Activated CD8-positive, alpha-beta T cell treated with anti-CD3 and anti-CD28 coated beads, Interleukin-2, amount 10 ng/mL, durations not matched to agents 7 days and 5 days (primary cell): Measurements from ENCODE around the gene BDNF. TPM values are rescaled to one million over a fixed set of nuclear protein-coding genes. Genes with fewer than 3 reads are reported as not detected.

Experiments used
- ATAC-seq: fragments of 150-1000 bp; cut with Tn5 transposase; one replicate; pipeline ENCODE4 v1.10.0; 2021; ENCODE audit warnings: moderate library complexity
- CTCF ChIA-PET: fragments of 350-600 bp; sonication (Branson Sonifier 250); formaldehyde crosslinking; loops from one replicate; lab custom pipeline; 2021; ENCODE audit warnings: antibody characterized with exemption; lab: Charles Lee
- POLR2A ChIA-PET: fragments of 350-600 bp; sonication (Branson Sonifier 250); formaldehyde crosslinking; loops from one replicate; lab custom pipeline; 2021; ENCODE audit warnings: antibody characterized with exemption; lab: Charles Lee
- DNase-seq: peaks from one replicate; pipeline ENCODE4 v3.0.0-alpha.2; 2020
- H3K27ac Mint-ChIP-seq: one replicate; pipeline ENCODE4 v1.8.0; 2021; ENCODE audit warnings: mild to moderate bottlenecking, mixed read lengths
- H3K27me3 Mint-ChIP-seq: one replicate; pipeline ENCODE4 v1.8.0; 2021; ENCODE audit warnings: low read depth, mixed read lengths
- H3K36me3 Mint-ChIP-seq: one replicate; pipeline ENCODE4 v1.8.0; 2021; ENCODE audit warnings: low read depth, mixed read lengths
- H3K4me1 Mint-ChIP-seq: one replicate; pipeline ENCODE4 v1.8.0; 2021; ENCODE audit warnings: low read depth, mixed read lengths
- H3K4me3 Mint-ChIP-seq: one replicate; pipeline ENCODE4 v1.8.0; 2021; ENCODE audit warnings: mild to moderate bottlenecking, mixed read lengths
- H3K9me3 Mint-ChIP-seq: one replicate; pipeline ENCODE4 v1.8.0; 2022; ENCODE audit warnings: mixed read lengths; ENCODE audit not compliant: insufficient read depth
- total RNA-seq, 2 experiments: library from RNA; stranded (reverse); gene quantifications; one replicate each; pipeline ENCODE4 v1.2.3, GENCODE V29; 2021

Gene BDNF
- total RNA-seq, 2 experiments from 2014 or later, result not detected

DNA sequence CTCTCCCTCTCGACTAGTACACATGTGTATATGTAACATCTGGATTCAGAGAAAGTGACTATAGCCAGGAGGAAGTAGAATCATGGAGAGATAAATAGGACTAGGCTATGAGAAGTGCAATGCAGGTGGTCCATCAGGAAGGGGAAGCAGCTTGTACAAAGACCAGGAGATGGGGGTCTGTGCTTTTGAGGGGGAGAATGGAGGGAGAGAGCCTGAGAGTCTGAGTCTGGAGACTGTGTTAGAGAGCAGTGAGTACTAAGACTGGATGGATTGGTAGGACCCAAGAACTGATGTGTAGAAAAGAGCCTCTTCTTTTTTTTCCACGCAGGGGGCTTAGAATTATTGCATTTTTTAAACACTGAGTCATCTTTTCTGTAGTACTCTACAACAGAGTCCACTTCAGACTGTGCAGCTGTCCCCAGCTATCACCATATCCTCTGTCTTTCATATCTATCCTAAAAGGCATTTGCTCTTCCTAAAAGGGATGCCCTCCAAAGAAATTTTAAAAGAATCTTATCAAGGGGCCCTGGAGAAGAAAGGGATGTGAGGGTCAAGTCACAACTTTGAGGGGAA lies 80.4 kb downstream of the BDNF start:
- CTCF ChIA-PET, result no interaction called here
- Mint-ChIP-seq H3K27me3 (no peaks in the 10 kb centered on the region), H3K9me3 (no peaks in the 10 kb centered on the region), H3K27ac (no peak overlapping the region), H3K4me3 (no peak overlapping the region), H3K36me3 (no peaks in the 10 kb centered on the region), H3K4me1 (no peaks in the 10 kb centered on the region)
- POLR2A ChIA-PET, result no interaction called here
- DNase-seq (no peak), ATAC-seq (no peak)

DNA sequence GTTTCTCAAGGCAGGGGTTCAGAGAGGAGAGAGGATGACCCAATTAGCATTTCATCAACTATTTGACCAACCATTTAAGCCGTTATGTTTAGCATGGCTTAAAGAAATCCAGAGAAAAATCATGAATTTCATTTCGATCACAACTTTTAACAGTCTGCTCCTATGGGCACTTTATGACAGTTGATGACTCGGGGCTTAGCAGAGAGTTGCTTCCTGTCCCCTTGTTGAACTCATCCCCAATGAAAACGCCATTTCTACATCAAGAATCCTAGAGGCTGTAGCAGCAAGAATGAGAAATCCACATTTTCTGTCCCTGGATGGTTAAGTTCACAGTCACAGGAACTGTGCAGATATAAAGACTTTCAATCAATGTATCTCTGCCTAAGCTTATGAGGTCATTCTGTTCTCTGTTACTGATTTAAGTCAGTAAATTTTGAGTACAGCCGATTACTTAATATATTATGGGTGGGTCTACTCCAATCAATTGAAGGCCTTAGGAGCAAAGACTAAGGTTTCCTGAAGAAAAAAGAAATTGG lies 81.1 kb downstream of the BDNF start:
- no peak for ATAC-seq
- H3K9me3 Mint-ChIP-seq, result no peaks in the 10 kb centered on the region
- H3K4me3 Mint-ChIP-seq, result no peak overlapping the region
- no peak overlapping the region for H3K27ac Mint-ChIP-seq
- H3K36me3 Mint-ChIP-seq, result no peaks in the 10 kb centered on the region
- H3K4me1 Mint-ChIP-seq, result no peaks in the 10 kb centered on the region
- CTCF ChIA-PET, result no interaction called here
- no peaks in the 10 kb centered on the region for H3K27me3 Mint-ChIP-seq
- POLR2A ChIA-PET, result no interaction called here
- no peak for DNase-seq

DNA sequence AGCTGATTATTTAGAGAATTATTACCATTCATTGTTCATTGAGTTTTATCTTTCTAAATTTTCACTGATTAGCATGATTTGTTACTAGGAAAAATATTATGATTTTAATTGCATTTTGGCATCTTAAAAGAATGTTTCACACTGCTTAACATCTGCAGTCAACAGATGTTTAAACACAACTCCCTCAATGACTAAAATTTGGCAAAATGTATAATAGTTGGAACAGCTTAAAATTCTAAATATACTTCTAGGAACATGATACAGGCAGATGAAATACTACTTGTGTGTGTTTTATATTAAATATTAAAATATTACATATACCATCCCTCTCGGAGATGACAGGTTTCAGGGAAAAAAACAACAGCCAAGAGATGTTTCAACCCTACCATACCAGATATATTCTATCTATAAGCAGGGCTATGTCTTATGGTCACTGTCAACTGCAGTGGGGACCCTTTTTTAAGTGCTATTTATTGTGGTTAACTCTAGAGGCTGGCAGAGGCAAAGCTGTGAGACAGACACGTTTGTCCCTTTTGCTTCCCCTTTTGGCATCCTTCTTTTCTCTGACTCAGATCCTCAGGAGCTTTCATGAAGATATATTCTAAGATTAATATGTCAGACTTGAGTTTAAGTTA lies 81.9 kb downstream of the BDNF start:
- ATAC-seq, result no peak
- Mint-ChIP-seq H3K4me3 (no peak overlapping the region), H3K36me3 (no peaks in the 10 kb centered on the region), H3K27ac (no peak overlapping the region), H3K4me1 (no peaks in the 10 kb centered on the region), H3K27me3 (no peaks in the 10 kb centered on the region), H3K9me3 (no peaks in the 10 kb centered on the region)
- CTCF ChIA-PET, result no interaction called here
- POLR2A ChIA-PET, result no interaction called here
- no peak for DNase-seq

DNA sequence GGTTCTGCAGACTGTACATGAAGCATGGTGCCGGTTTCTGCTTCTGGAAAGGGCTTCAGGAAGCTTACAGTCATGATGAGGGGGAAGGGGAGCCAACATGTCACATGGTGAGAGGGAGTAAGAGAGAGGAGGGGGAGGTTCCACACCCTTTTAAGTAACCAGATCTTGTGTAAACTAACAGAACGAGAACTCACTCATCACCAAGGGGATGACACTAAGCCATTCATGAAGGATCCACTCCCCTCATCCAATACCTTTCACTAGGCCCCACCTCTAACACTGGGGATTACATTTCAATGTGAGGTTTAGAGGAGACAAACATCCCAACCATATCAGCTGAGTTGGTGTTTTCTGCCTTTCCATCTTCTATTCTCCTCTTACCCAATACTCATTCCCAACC lies 83.5 kb downstream of the BDNF start:
- DNase-seq, result no peak
- H3K4me1 Mint-ChIP-seq, result no peaks in the 10 kb centered on the region
- H3K4me3 Mint-ChIP-seq, result no peak overlapping the region
- no peaks in the 10 kb centered on the region for H3K9me3 Mint-ChIP-seq
- no peak overlapping the region for H3K27ac Mint-ChIP-seq
- H3K27me3 Mint-ChIP-seq, result no peaks in the 10 kb centered on the region
- no peaks in the 10 kb centered on the region for H3K36me3 Mint-ChIP-seq
- CTCF ChIA-PET, result no interaction called here
- no peak for ATAC-seq
- POLR2A ChIA-PET, result no interaction called here

DNA sequence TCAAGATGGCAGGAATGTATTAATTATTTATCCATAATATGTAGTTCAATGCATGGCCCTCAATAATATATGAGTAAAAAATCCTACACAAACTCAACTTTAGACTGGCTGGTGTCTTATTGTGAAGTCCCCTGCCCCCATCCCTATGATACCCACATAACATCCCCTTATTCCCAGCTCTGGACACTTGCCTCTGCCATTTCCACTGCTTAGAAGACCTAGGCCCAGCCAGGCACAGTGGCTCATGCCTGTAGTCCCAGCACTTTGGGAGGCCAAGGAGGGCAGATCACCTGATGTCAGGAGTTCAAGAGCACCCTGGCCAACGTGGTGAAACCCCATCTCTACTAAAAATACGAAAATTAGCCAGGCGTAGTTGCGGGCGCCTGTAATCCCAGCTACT lies 84.4 kb downstream of the BDNF start:
- no peak overlapping the region for H3K4me3 Mint-ChIP-seq
- H3K27me3 Mint-ChIP-seq, result no peaks in the 10 kb centered on the region
- ATAC-seq (no peak), DNase-seq (no peak)
- H3K4me1 Mint-ChIP-seq, result no peaks in the 10 kb centered on the region
- no peak overlapping the region for H3K27ac Mint-ChIP-seq
- no peaks in the 10 kb centered on the region for H3K9me3 Mint-ChIP-seq
- CTCF ChIA-PET, result no interaction called here
- no peaks in the 10 kb centered on the region for H3K36me3 Mint-ChIP-seq
- POLR2A ChIA-PET, result no interaction called here

DNA sequence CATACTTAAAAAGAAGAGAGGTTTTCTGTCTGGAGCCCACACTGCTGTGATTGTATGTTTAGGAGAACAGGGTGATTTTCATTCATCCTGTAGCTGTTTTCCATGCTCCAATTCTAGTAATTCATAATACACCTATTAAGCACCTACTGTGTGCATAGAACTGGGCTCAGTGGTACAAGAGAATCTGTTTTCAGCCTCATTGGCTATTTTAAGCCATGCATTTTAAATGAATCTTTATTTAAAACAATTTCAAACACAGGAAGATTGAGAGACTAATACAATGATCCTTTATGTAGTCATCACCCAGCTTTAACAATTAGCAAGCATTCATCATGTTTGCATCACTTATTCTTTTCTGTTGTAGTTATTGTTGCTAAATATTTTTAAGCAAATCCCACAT lies 86.2 kb downstream of the BDNF start:
- ChIA-PET CTCF (interaction anchor here (0.7 kb wide), 1 partner anchor 11 kb away, joined by 3 read pairs; no protein-coding TSS in a partner anchor), POLR2A (no interaction called here)
- DNase-seq, result no peak
- Mint-ChIP-seq H3K36me3 (no peaks in the 10 kb centered on the region), H3K27me3 (no peaks in the 10 kb centered on the region), H3K4me1 (no peaks in the 10 kb centered on the region), H3K27ac (no peak overlapping the region), H3K4me3 (no peak overlapping the region), H3K9me3 (no peaks in the 10 kb centered on the region)
- no peak for ATAC-seq

DNA sequence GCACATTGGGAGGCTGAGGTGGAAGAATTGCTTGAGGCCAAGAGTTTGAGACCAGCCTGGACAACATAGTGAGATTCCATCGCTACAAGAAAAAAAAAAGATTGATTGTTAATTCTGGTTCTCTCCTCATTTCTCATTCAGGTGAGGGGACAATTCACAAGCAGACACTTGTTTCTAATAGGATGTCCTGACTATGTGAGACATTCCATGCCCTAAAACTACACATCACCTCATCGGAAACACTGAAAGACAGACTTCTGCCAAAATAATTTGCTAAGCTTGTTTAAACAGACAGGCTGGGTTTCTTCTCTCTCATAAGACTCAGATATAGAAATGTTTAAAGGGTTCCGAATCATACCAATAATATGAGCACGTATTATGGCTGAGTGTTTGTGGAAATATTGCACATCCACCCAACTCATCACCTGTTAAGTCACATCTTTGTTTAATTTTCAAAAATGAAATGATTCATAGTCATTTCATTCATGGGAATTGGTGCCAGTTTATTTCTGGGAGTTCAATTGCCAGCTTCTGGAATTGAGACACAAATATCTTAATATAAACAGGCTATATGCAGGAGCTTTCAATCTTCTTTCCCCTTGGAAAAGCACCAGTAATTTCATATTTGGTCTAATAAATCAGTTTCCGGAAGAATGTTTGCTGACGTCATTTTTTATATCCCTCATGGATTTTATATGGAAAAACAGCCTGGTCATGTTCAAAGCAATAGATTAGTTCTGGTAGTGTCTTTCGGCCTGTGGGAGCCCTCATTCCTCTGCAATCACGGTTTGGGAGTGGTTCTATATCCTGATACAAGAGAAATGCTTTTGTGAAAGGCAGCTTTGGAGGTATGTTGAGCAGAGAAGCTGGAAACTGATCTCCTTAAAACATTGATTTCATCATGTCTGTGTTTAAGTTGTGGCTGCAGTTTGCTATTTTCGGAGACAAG lies 87.0 kb downstream of the BDNF start:
- Mint-ChIP-seq H3K9me3 (no peaks in the 10 kb centered on the region), H3K36me3 (no peaks in the 10 kb centered on the region), H3K4me1 (no peaks in the 10 kb centered on the region), H3K4me3 (no peak overlapping the region), H3K27ac (no peak overlapping the region), H3K27me3 (no peaks in the 10 kb centered on the region)
- CTCF ChIA-PET, result interaction anchor here (0.7 kb wide), 1 partner anchor 12 kb away, joined by 3 read pairs; no protein-coding TSS in a partner anchor
- DNase-seq, result no peak
- POLR2A ChIA-PET, result no interaction called here
- ATAC-seq, result no peak

DNA sequence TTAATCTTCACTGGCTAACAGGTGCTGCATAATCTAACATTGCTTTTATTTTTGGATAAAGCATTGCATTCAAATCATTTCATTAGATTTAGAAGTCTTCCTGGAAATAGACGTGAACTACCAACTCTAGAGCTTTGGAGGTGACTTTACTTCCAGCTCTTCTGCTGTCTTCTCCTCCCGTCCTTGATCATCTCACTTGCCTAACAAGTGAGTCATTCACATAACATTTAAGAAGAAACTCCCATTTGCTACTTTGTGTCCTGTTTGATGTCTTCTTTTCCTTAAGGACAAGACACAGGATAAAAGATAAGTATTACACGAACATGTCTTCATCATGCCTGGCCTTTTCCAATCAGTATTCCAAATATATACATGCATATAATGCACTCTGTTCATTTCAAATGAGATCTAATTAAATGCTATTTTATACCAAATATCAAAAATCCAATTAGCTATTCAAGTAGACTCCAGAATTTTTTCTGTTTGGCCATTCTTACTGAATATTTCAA lies 88.3 kb downstream of the BDNF start:
- H3K4me3 Mint-ChIP-seq, result no peak overlapping the region
- no peak for ATAC-seq

DNA sequence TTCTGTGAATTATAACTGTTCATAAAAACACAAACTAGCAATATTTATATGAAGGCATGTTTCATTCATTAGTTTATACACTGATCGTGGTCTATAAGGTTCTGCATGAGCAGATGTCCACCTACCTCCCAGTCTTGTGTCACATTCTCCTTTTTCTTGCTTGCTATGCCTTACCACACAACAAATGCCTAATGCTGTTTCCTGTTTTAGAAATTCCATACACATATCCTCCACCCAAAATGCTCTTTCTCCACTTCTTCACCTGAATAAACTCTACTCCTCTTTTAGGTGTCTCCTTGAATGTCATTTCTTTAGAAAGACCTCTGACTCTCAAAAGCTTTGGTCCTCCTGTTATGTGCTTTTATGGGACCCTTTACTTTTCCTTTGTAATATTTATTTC lies 88.9 kb downstream of the BDNF start:
- Mint-ChIP-seq H3K36me3 (no peaks in the 10 kb centered on the region), H3K4me1 (no peaks in the 10 kb centered on the region), H3K27me3 (no peaks in the 10 kb centered on the region), H3K27ac (no peak overlapping the region), H3K9me3 (no peaks in the 10 kb centered on the region), H3K4me3 (no peak overlapping the region)
- DNase-seq (no peak), ATAC-seq (no peak)
- ChIA-PET POLR2A (no interaction called here), CTCF (no interaction called here)

More for the DNA sequence above, 88.3 kb downstream of the BDNF start:
- ChIA-PET CTCF (no interaction called here), POLR2A (no interaction called here)
- Mint-ChIP-seq H3K4me1 (no peaks in the 10 kb centered on the region), H3K27me3 (no peaks in the 10 kb centered on the region), H3K9me3 (no peaks in the 10 kb centered on the region), H3K36me3 (no peaks in the 10 kb centered on the region), H3K27ac (no peak overlapping the region)
- no peak for DNase-seq

DNA sequence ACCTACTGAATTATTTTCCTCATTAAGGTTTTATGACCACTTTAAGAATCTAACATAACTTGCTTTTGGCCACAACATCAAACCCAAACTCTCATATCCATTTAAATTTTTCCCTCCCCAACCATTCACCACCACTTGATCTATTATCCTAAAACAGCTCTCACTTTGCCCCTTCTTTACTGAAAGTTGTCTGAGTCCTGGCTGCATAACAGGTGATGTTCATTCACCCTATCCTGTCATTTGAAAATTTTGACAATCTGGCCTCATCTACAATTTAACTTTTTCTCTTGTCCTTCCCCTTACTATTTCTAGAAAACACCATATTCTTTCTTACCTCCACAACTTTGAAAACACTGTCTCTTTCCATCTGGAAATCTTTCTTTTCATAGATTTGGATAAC lies 89.3 kb downstream of the BDNF start:
- ChIA-PET CTCF (no interaction called here), POLR2A (no interaction called here)
- Mint-ChIP-seq H3K9me3 (no peaks in the 10 kb centered on the region), H3K4me1 (no peaks in the 10 kb centered on the region), H3K4me3 (no peak overlapping the region), H3K27ac (no peak overlapping the region), H3K36me3 (no peaks in the 10 kb centered on the region), H3K27me3 (no peaks in the 10 kb centered on the region)
- ATAC-seq, result no peak
- no peak for DNase-seq

DNA sequence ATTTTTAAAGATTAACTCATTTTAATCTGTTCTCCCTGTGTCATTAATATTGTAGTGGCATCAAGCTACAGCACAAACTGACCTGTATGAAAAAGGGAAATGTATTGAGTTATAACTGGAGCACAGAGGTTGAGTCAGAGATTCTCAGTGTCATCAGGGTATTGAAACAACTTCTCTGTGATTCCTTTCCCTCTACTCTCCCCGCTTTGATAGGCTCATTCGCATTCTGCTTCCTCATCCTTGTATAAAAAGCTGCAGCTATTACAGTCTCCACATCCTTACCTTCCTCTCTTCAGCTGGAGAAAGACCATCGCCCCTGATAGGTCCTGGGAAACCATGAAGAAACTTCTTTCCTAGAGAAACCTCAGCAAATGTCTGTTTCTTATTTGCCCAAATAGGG lies 90.0 kb downstream of the BDNF start:
- no peak overlapping the region for H3K27ac Mint-ChIP-seq
- H3K4me3 Mint-ChIP-seq, result no peak overlapping the region
- H3K9me3 Mint-ChIP-seq, result no peaks in the 10 kb centered on the region
- no peaks in the 10 kb centered on the region for H3K4me1 Mint-ChIP-seq
- ATAC-seq (no peak), DNase-seq (no peak)
- no peaks in the 10 kb centered on the region for H3K27me3 Mint-ChIP-seq
- ChIA-PET POLR2A (no interaction called here), CTCF (no interaction called here)
- H3K36me3 Mint-ChIP-seq, result no peaks in the 10 kb centered on the region

DNA sequence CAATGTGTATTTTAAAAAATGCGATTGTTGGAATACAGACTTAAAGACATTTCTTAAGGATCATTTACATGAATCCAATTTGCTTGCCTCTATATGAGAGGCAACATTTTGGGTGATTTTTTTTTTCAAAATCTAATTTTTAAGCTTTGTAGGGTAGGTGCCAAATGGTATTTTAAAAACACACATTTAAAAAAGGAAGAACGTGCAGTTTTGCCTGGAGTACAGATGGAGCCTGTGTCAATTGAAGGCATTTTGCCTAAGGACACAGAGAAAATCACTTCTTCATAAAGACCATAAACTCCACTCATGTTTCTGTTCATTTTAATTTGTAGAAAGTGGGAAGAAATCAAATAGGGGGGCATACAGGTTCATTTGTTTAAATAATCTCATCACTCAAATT lies 91.3 kb downstream of the BDNF start:
- POLR2A ChIA-PET, result no interaction called here

More for the DNA sequence above, 91.3 kb downstream of the BDNF start:
- Mint-ChIP-seq H3K4me1 (no peaks in the 10 kb centered on the region), H3K27me3 (no peaks in the 10 kb centered on the region), H3K4me3 (no peak overlapping the region), H3K36me3 (no peaks in the 10 kb centered on the region), H3K27ac (no peak overlapping the region), H3K9me3 (no peaks in the 10 kb centered on the region)
- DNase-seq (no peak), ATAC-seq (no peak)
- CTCF ChIA-PET, result no interaction called here
